HG02623 (cell line): ENCODE measurements around the gene POM121L2.

Source experiments
- ATAC-seq: cut with Tn5 transposase; IDR thresholded peaks from one replicate; pipeline ENCODE4 v1.9.1; 2021; ENCODE audit warnings: moderate library complexity; ENCODE audit not compliant: unreplicated experiment

The POM121L2 gene

DNA sequence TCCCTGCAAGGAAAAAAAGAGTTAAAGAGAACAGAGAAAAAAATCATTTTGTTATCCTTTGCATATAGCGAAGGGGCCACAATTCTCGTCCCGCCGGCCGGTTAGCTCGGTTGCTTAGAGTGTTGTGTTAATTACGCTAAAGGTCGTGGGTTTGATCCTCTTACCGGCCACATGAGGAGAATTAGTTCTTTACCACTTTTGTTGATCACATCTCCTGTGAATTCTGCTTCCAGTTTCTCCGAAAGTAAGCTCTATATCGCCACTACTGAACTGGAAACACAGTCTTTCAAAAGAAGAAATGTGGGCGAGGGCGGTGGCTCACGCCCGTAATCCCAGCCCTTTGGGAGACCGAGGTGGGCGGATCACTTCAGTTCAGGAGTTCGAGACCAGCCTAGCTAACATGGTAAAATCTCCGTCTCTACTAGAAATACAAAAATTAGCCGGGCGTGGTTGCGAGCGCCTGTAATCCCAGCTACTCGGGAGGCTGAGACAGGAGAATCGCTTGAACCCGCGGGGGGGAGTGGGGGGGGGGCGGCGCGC is 51.2 kb downstream of the POM121L2 start:
- no peak for ATAC-seq

- ATAC-seq = no peak
Measured at GRCh38 chr6:27260369-27260768, 51.7 kb downstream of the POM121L2 start.
